C1 segment of cervical spinal cord (tissue), 14 donors: Measurements from ENCODE around the gene LCP1.
"Not testable (repeated sequence)": the region's sequence is repeated elsewhere in the genome, so short reads cannot be mapped to it uniquely, and the experiment has no call there.

Experiments
- DNase-seq, 14 donors: peaks; one replicate each; lab custom pipeline; 2025; lab: John Stamatoyannopoulos, UW

The LCP1 gene

GRCh38 chr13:46181840-46182490 is at the start of gene LCP1:
Gene LCP1, minus strand, starts transcription at chr13:46182177. Its CDS starts 22,515 bp downstream, at chr13:46159662.
- DNase-seq = no peak

DNA sequence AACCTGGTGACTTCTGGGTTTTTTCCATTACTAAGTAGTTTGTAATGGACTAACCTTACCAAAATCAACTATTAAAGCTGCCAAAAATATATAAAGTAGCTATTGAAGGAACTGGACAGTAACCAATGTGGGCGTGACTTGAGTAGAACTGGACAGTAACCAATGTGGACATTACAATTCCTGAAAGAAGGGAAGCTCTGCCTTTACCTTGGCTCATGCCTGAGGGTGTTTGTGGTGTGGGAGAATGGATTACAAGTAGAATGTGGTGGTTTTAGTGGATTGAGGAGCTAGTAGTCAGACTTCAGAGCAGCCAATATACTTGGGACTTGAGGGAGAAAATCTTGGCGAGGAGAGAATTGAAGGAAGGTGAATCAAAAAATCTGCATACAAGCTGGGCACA is 47.3 kb upstream of the LCP1 start:
- no peak for DNase-seq

GRCh38 chr13:46220234-46220633 is 38.3 kb upstream of the LCP1 start:
- not testable (repeated sequence) for DNase-seq

- not testable (repeated sequence) for DNase-seq
Observed at GRCh38 chr13:46214741-46215140, 32.8 kb upstream of the LCP1 start.

DNA sequence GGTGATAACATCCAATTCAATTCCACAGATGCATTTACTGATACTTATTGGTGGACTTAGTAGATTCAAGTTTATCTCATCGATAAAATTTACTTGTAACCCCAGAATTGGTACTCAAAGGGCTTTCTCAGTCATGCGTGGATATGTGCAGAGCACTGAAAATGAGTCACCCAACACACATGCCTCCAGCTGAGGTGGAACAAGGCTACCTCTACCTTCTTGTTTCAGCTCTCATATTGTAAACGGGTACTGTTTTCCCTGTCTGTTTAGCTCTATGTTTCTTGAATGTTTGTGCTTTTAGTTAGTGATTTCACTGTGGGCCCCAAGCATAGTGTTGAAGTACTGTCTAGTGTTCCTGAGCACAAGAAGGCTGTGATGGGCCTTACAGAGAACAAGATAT is 31.3 kb upstream of the LCP1 start:
- DNase-seq = no peak

- peak in 13 of 14 donors; percentile 1 to 91 (median 75) for DNase-seq
Observed at GRCh38 chr13:46211483-46212351, 29.7 kb upstream of the LCP1 start, which contains the start of gene LRRC63. Gene LRRC63, plus strand, starts transcription at chr13:46211928. Its CDS starts 1,107 bp downstream, at chr13:46213035.

- no peak for DNase-seq
Observed at GRCh38 chr13:46211116-46211482, 29.1 kb upstream of the LCP1 start.

DNA sequence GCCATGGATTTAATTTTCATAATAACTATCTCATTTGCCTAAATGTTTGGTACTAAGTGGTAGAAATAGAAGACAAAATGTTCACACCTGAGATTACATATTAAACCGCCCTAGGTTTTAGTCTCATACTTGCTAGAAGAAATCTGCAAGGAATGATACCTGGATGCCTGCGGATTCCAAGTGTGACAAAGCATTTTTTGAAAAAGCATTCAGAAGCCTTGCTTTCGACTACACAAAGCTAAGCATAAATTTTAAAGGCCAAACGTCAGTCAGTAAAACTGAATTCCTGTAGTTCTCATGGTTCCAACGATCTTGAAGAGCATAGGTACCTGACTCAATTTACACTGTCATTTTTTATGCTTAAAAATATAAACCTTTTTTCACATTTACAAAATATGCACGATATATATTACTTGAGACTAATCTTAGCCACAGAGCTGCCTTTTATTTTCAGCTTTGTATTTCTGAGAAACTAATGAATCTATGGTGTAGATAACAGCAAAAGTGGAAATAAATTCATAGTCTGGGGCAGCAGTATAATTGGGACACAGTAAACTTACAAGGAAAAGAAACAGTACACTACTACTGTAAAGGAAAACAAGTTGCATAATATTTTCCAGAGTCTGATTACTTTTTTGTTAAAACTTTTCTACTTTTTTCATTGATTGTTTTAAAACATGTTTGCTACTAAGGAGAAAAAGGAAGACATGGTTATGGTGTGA is 28.5 kb upstream of the LCP1 start:
- DNase-seq = no peak

GRCh38 chr13:46207828-46208227 is 25.9 kb upstream of the LCP1 start:
- DNase-seq = no peak

DNA sequence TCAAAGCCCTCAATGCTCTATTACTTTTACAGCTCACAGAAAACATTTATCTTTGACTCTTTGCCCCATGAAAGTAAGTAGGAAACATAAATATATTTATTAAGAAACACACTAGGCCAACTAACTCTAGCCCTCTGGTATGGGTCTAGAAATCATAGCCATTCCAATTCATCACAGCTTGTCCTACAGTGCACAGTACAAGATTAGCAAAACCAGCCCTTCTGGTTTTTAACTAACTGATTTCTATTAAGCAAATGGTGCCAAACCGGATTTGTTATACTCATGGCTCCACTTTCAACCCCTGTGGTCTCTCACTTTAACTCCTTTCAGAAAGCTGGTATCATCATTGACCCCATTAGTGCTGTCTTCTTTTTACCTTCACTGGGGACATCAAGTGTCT is 24.2 kb upstream of the LCP1 start:
- no peak for DNase-seq

GRCh38 chr13:46202966-46203365 is 21.0 kb upstream of the LCP1 start:
- DNase-seq = no peak

DNA sequence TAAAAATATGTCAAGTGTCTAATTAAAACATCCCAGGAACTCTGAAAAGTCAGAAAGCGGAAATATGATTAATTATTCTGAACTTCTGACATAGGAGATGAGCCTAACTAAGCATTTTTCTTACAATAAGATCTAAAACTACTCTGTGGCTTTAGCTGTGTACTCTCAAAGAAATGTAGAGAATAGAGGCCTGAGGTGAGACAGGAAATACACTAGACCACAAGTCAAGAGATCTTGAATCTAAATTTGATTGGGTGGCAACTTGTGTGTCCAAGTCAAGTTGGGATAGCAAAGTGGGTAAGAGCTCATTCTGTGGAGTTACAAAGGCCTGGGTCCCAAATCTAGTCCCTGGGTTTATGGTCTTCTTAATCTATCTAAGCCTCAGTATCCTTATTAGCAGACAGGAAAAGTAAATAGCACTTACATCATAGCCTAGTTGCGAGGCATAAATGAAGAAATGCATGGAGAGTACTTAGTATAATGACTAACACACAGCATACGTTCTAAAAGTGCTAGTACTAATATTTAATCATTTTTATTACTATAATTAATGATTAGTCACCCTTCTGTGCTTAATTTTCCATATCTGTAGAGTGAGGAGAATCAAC is 20.3 kb upstream of the LCP1 start:
- no peak for DNase-seq

GRCh38 chr13:46198696-46199193 is 16.8 kb upstream of the LCP1 start:
- DNase-seq = no peak

DNA sequence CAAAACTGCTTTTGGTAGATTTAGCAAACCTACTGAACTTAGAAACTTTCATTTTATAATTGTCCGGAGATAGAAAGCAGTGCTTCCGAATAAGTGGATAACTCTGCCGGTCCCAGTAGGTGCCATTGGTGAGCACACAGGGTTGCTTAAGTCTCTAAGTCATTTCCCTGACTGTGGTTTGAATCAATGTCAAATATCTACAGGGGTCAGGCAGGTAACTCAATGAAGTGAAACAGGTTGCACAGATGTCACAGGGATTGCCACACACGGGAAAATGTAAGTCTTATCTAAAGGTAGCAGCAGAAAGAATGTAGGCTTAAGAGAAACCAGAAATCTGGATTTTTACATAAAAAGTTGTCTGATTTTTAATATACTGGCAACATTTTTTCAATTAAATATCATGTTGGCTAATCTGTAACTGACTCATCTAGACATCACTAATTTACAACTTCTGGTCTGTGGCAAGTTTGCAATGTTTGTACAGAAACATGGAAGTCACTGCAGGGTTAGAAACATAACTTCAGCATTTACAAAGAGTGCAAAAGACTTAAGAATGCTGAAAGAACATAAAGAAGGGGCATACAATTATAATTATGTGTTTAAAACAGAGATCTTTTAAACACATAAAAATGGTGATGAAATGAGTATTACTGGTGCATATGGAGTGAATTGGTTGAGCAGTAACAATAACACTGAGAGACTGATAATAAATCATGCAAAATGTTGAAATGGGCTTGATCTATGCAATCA is 15.5 kb upstream of the LCP1 start:
- no peak for DNase-seq

GRCh38 chr13:46195016-46195415 is 13.0 kb upstream of the LCP1 start:
- no peak for DNase-seq

GRCh38 chr13:46192412-46192811 is 10.4 kb upstream of the LCP1 start:
- DNase-seq = no peak

GRCh38 chr13:46185634-46186033 is 3.7 kb upstream of the LCP1 start:
- no peak for DNase-seq

DNA sequence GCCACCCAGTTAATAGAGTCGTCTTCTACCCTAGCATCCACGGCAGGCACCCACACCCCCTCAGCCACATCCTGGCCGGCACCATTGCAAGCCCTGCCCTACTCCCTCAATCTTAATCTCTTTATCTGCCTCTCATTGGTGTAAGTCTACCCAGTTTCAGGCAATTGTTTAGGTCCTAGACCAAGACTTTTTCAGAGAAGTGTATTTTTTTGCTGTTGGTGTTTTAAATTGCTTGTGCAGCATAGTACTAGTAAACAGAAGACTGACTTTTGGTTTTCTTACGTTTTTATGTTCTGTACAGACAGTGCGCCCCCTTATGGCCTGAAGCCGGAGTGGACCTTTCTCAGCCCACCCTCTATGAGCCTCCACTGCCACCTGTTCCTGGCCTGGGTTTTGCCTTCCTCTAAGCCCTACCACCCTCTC is 2.3 kb upstream of the LCP1 start:
- no peak for DNase-seq

- DNase-seq = peak in 1 of 14 donors; percentile 6
Observed at GRCh38 chr13:46183018-46183946, 1.3 kb upstream of the LCP1 start.

DNA sequence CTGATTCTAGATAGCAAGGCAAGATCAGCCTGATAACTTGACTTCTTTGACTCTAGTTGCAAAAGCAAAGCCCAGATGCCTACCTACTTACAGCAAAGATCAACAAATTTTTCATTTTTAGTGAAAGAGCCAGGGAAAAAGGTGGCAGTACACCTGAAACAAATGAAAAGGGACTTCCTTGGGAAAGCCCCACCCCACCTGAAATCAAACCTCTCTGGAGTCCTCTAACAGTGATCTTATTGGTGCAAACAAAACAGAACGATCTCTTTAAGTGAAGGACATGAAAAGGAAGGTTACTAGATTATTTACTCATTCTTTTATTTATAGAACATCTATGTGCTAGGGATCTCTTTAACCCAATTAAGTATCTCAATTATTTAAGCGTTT is 507 bp upstream of the LCP1 start:
- no peak for DNase-seq
